ENCODE data around the gene AJM1.

DNA sequence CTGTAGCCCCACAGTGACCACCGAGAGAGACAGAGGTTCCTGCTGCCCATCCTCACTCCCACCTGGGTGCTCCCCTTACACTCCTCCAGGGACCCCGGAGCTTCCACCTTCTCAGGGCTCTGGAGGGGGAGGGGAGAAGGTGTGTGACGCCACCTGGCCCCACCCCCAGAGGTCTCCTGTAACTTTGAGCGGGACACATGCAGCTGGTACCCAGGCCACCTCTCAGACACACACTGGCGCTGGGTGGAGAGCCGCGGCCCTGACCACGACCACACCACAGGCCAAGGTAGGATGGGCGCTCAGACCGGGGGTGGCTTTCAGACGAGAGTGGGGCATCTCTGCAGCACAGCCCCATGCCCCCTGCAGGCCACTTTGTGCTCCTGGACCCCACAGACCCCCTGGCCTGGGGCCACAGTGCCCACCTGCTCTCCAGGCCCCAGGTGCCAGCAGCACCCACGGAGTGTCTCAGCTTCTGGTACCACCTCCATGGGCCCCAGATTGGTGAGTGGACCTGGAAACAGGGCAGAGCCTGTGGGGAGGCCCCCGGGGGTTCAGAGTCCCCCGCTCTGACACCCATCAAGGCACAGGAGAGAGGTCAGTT lies 14.4 kb downstream of the AJM1 start:
- no peak for TF ChIP-seq CTCF (IDR thresholded peaks at IDR 0.05)
- TF ChIP-seq, protein P1, sequence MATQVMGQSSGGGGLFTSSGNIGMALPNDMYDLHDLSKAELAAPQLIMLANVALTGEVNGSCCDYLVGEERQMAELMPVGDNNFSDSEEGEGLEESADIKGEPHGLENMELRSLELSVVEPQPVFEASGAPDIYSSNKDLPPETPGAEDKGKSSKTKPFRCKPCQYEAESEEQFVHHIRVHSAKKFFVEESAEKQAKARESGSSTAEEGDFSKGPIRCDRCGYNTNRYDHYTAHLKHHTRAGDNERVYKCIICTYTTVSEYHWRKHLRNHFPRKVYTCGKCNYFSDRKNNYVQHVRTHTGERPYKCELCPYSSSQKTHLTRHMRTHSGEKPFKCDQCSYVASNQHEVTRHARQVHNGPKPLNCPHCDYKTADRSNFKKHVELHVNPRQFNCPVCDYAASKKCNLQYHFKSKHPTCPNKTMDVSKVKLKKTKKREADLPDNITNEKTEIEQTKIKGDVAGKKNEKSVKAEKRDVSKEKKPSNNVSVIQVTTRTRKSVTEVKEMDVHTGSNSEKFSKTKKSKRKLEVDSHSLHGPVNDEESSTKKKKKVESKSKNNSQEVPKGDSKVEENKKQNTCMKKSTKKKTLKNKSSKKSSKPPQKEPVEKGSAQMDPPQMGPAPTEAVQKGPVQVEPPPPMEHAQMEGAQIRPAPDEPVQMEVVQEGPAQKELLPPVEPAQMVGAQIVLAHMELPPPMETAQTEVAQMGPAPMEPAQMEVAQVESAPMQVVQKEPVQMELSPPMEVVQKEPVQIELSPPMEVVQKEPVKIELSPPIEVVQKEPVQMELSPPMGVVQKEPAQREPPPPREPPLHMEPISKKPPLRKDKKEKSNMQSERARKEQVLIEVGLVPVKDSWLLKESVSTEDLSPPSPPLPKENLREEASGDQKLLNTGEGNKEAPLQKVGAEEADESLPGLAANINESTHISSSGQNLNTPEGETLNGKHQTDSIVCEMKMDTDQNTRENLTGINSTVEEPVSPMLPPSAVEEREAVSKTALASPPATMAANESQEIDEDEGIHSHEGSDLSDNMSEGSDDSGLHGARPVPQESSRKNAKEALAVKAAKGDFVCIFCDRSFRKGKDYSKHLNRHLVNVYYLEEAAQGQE (IDR thresholded peaks at IDR 0.05; ENCODE audit: insufficient read depth in 1 of 2, low read depth in 2 of 2, low read length in 1 of 2), result no peak

Measured in Panc1 (cell line).